NCI-H2107 treated with DMSO at 0.1 percent for 48 hours (cell line): ENCODE results near the gene KIAA1549.
"Not testable (repeated sequence)": the region's sequence is repeated elsewhere in the genome, so short reads cannot be mapped to it uniquely, and the experiment has no call there.

Experiments
- DNase-seq: peaks from one replicate; lab custom pipeline; 2025; ENCODE audit not compliant: unreplicated experiment; lab: John Stamatoyannopoulos, UW

KIAA1549 gene

DNA sequence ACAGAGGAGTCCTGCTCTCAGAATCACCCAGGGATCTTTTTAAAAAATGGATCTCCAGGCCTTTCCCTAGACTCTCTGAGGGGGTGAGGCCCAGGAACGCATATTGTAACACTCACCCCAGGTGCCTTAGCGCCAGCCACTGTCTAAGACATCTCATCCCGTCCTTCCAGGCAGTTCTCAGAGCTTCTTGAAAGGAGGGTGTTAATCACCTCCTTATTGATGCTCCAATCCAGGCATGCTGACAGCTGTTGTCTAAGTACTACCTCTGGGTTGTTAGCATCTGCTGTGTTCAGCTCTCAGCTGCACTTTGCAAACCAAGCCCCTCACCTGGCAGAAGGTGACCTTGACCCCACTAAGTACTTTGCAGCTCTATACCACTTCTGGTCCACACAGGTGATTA is 36.0 kb downstream of the KIAA1549 start:
- no peak for DNase-seq

DNA sequence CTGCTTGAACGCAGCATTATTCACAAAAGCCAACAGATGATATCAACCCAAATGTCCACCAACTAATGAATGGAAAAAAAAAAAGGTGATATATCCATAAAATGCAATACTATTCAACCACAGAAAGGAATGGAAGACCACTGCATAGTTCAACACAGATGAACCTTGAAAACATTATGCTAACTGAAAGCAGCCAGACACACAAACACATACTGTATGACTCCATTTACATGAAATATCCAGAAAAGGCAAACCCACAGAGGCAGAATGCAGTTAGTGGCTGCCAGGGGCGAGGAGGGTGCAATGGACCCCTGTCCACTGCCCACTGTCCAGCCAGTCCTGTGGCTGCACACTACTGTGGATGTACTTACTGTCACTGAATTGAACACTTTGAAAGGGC is 36.6 kb downstream of the KIAA1549 start:
- no peak for DNase-seq

DNA sequence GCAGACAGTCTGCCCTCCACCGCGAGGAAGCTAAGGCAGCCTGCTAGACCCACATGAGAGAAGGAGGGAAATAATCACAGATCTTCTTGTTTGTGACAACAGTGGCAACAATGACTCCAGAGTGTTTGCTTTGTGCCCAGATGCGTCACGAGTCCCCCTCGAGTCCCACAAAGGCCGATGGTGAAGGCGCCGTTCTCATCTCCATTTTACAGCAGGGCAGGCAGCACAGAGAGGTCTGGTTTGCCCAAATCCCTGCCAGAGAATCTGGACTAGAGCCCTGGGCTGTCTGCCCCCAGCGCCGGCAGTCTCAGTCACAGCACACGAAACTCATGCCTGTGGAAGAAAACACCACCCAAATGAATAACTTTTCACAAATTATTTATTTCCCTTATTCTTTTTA is 38.1 kb downstream of the KIAA1549 start:
- no peak for DNase-seq

DNA sequence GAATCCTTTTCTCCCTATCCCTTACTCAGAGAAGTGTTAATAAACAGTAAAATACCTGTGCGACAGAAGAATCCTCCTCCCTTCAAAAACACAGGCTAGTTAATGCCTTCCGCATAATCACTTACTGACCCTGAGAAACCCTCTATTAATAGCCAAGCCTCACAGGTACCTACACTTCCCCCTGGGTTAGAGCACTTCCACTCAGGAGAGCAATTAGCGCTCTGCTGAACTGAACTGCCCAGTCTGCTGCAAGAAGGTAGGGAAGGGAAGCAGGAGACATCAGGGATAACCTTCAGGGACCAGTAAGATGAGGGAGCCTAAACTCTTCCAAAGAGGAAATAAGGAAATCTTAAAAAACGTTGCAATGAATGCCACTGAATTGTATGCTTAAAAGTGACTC is 39.6 kb downstream of the KIAA1549 start:
- DNase-seq, result no peak

DNA sequence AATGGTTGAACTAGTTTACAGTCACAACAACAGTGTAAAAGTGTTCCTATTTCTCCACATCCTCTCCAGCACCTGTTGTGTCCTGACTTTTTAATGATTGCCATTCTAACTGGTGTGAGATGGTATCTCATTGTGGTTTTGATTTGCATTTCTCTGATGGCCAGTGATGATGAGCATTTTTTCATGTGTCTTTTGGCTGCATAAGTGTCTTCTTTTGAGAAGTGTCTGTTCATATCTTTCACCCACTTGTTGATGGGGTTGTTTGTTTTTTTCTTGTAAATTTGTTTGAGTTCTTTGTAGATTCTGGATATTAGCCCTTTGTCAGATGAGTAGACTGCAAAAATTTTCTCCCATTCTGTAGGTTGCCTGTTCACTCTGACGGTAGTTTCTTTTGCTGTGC is 40.6 kb downstream of the KIAA1549 start:
- DNase-seq, result not testable (repeated sequence)

DNA sequence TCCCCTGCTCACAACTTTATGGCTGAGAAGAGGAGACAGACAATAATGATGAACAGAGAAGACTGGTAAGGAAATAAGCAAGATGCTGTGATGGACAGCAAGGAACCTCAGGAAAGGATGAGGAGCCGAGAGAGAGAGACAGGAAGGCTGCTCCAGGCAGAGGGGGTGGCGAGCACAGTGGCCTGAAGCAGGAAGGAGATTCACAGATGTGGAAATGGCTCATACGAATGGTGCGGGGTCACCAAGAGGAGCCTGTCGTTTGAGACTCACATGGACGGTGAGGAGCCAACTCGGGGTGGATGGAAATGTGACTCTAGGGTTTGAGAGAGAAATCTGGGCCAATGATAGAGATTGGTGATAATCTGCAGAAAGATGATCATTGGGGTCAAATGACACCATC is 43.7 kb downstream of the KIAA1549 start:
- no peak for DNase-seq

DNA sequence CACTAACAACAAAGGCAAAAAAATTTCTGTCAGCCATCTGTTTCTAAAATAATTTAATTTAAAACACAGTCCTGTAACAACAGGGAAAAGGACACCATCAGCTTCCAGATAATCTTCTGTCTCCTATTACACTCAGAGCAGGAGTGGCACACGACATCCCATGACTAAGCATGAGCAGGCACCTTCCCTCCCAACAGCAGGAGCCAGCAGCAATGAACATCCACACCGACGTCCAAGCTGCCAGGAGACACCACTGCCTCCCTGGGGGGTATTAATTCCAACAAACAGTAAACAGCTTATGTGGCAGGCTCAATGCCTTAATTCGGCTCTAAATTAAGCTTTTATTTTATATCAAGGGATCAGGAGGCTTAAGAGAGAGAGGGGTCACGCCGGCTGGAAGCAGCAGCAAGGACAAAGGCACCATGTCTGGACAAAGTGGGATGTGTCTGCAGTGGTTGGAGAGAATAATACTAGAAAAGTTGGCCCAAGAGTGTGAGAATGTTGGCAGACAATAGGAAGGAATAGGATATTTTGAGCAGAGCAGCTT is 45.7 kb downstream of the KIAA1549 start:
- peak; percentile 77 for DNase-seq

DNA sequence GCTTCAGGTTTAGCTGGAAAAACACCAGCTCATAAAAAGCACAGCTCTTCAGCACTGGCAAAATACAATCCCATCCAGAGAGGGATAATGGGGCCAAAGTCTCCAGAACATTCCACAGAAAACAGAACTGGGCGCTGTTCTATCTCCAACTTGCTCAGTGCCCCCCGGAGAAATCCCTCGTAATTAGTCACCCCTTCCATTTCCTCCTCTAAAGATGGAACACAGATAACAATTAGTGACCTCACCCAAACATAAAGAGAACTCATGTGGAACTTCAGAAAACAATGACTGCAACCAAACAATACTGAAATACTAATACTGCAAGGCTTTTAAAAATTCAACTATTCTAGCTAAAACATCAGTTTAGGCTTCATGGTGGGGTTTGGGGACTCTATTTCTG is 46.3 kb downstream of the KIAA1549 start:
- DNase-seq, result no peak

DNA sequence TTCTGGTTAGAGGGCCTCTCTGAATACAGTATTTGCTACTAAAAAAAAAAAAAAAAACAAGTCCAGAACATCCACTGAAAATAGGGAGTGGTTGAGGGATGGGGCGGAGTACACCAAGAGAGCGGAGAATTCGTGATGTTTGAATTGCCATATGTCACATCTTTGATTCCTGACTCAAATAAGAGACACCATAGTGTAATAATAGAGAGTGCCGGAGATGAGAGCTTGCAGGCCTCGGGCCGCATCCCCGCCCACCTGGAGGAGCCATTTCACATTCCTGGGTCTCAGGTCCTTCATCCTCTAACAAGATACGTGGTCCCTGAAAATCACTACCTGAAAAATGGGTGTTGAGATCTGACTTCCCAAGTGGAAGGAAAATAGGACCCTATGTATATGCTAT is 46.8 kb downstream of the KIAA1549 start:
- no peak for DNase-seq

DNA sequence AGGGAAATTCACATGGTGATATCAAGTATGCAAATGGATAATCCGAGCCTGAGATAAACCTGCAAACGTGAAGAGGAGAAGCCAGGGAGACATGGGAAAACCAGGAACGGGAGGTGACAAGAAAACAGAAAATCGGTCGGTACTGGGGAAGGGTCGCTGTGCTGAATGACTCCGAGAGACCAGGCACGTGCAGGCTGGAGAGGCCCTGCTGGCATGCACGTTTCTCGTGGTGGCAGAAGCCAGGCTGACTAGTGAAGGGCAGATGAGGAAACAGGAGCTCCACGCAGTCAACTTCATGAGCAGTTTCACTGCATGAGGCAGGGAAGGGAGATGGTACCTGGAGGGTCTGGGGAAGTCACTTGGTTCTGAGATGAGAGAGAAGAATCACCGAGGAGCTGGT is 48.3 kb downstream of the KIAA1549 start:
- no peak for DNase-seq

DNA sequence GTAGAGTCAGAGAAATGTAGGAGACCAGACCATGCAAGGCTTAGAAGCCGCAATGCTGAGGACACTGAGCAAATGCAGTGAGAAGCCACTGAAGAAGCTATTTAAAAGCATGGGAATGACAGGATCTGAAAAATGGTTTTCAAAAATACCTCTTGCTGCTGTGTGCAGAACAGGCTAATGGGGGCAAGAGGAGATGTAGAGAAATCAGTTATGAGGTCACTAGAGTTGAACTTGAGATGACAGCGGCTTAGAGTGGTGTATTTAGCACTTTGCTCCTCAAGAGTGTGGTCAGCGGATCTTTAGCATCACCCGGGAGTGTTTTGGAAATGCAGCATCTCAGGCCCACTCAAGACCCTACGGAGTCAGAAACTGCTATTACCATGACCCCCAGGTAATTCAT is 48.8 kb downstream of the KIAA1549 start:
- DNase-seq, result no peak

DNA sequence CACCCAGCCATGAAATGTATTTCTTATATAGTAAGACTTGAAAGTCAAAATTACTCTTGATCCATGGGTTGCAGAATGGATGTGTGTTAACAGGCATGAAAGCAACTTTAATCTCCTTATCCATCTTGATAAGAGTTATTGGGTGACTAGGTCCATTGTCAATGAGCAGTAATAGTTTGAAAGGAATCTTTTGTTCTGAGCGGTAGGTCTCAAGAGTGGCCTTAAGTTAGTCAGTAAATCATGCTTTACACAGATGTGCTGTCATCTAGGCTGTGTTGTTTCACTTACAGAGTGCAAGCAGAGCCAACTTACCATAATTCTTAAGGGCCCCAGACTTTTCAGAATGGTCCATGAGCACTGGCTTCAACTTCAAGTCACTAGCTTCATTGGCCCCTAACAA is 51.2 kb downstream of the KIAA1549 start:
- no peak for DNase-seq

DNA sequence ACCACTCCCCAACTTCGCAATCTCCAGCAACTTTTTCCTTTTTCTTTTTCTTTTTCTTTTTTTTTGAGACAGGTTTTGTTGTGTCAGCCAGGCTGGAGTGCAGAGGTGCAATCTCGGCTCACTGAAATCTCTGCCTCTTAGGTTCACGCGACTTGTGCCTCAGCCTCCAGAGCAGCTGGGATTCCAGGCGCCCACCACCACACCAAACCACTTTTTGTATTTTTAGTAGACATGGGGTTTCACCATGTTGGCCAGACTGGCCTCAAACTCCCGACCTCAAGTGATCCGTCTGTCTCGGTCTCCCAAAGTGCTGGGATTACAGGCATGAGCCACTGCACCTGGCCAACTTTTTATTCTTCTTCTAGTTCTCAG is 55.0 kb downstream of the KIAA1549 start:
- DNase-seq, result no peak

DNA sequence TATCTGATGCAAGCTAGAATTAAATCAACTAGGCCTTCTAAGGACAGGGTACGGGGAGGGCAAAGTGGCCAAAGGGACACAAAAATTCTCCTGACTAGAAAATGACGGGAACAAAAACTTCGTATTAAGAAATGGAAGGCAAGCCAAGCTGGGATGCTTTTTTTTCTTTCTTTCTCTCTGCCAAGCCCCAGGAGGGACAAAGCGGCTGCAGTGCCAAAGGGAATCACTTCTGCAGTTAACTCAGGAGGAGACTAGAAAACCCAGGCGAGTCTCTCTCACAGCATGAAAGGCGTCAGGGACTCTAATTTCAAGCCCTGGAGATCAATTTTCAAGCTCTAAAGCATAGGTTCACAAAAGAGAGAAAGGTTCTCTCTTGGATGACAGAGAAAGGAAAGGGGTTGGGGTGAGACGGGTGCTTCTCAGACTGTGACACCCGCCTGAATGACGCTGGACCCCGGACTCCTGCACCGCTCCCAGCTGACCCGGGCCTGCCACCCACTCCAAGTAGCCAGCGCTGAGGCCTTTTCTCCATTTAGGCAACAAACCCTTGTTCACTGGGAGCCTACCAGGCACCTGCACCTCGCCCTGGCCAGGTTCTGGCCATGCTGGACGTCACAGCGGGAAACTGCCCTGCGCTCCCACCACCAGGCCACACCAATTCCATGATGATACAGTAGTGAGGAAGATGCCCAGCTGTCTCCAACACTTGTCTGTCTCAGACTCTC is 56.5 kb downstream of the KIAA1549 start:
- DNase-seq, result peak; percentile 94

DNA sequence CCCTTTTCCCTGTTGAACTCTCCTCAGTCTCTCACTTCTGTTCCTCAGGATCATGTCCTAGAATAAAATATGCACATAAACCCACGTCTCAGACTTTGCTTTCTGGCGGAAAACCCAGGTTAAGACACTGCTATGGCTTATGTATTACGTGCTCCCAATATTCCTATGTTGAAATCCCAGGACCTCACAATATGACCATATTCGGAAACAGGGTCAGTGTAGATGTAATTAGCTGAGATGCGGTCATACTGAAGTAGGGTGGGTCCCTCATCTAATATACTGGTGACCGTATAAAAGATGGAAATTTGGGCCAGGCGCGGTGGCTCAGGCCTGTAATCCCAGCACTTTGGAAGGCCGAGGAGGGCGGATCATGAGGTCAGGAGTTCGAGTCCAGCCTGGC is 59.9 kb downstream of the KIAA1549 start:
- DNase-seq, result no peak

DNA sequence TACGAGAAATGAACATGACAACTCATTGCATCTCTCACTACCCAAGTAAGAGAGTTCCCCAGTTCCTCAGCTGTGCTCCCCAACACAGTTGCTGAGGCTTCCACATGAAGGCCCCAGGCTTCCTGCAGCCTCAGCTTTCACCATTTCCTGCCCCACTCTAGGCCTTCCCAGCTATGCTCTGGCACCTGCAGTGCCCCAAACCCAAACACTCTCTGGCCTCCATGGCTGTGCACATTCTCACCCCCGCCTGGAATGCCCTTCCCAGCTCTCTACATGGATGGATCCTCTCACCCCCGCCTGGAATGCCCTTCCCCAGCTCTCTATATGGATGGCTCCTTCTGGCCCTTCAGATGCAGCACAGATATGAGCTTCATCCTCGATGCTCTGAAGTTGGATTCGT is 61.3 kb downstream of the KIAA1549 start:
- no peak for DNase-seq

DNA sequence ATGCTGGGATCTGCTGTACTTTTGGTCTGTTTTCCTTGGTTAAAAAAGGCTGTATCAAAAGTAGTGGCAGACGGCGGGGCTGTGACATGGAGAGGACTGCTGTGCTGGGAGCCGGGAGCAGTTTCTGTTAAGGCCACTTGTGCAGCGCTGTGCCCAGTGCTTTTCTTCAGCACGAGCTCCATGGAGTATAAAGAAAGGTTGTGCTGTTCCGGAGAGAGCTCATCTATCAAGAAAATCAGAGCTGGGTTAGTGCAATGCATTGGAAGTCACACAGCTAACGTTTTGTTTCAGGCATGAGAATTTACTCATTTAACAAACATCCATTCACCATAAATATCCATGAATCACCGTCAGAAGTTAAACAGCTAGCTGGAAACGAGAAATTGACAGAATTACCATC is 62.0 kb downstream of the KIAA1549 start:
- DNase-seq, result no peak

DNA sequence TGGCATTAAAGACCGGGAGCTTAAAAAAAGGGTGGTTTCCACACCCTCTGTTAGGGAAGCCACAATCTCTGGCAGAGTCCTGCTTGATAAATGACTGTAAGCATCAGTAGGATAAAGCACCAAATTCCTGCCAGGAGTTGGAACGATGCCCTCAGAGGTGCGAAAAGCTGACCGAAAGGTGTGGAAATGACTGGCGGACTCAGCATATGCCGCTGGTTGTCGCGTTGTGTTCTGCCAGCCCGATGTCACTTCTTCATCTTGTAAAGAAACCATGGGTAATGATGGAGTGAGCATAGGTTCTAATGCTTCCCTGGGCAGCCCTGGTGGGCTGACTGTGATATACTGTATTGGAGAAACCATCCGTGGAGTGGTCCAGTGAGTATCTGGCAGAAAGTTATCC is 62.4 kb downstream of the KIAA1549 start:
- no peak for DNase-seq

DNA sequence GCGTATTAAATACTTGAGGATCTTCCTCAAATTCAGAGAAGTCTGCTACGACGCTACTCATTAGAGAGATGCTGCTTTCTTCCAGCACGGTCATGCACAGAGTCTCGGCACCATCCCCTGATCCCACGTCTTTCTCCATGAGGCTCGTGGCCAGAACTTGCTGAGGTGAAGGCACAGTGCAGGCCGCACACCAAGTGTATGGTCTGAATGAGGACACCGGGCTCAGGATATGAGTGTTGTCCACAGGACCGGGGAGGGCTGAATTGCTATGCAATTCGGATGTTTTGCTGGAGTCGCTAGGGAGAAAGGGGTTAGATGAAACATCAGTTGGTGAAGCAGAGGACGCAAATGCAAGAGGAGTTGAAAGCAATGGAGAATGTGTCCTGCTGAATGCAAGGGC is 63.0 kb downstream of the KIAA1549 start:
- no peak for DNase-seq

DNA sequence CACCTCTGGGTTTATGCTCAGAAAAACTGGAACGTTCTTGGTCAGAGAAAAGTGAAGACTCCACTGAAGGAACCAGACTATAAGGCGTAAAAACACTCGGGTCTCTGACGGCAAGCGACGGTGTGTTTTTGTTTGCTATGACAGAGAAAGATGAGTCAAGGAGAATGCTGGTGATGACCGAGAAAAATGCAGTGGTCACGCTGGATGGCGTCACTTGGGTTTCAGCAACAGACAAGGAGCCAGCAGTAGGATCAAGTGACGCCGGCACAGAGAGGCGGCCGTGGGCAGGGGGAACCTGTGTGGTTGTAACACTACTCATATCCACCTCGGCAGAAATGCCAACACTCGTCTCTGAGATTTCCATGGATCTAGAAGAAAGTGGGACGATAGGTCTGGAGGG is 63.4 kb downstream of the KIAA1549 start:
- no peak for DNase-seq

DNA sequence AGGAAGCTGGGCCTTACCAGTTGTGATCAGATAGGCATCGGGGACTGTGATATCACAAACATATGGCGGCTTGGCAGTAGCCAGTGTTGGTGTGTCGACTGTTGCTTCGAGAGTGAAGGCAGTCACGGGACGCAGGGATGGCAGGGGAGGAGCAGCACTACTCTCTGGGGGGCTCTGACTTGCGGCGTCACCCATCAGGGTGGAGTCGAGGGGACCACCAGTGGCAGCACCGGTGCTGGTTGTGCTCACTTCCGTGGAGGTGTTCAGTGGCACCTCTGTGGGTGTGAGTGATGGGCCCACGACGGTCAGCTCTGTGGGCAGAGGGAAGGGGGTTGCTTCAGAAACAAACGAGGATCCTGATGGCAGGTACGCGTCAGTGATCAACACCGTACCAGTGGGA is 64.5 kb downstream of the KIAA1549 start:
- no peak for DNase-seq

DNA sequence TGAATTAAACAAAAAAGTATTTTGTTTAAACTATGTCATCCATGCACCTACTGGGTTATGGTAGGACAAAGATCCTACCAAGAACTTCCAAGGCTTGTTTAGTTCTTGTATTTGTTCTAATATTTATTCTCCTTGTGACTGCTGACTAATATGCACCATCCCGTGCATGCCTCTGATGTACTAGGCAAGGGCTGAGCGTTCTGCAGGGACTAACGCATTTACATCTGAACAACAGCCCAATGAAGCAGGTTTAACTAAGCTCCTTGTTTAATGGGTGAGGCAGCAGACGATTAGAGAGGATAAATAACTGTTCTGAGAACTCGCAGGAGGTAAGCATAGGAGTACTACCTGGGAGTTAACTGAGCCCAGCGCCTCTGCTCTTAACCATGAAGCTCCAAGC is 64.9 kb downstream of the KIAA1549 start:
- no peak for DNase-seq

DNA sequence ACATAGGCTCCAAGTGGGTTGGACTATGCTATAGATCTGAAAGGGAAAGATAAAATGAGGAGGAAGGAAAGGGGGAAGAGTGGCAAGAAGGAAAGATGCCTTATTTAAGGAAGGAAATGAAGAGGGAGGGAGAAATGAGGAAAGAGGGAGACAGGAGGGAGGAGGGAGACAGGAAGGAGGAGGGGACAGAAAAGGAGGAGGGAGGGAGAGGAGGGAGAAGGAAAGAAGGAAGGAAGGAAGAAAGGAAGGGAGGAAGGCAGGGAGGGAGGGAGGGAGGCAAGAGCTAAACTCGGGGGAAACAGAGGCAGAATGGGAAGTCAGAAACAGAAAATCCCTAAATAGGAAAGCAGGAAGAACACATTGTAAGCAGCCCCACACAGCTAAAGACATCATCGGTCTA is 67.4 kb downstream of the KIAA1549 start:
- DNase-seq, result no peak
